Brain pericyte (primary cell): ENCODE results near the gene OR1B1.
"Not testable (repeated sequence)": the region's sequence is repeated elsewhere in the genome, so short reads cannot be mapped to it uniquely, and the experiment has no call there.

ENCODE experiments used
- DNase-seq: peaks from one replicate; pipeline ENCODE4 v3.0.0-alpha.2; 2012; ENCODE audit warnings: low read depth, low spot score

Gene OR1B1

DNA sequence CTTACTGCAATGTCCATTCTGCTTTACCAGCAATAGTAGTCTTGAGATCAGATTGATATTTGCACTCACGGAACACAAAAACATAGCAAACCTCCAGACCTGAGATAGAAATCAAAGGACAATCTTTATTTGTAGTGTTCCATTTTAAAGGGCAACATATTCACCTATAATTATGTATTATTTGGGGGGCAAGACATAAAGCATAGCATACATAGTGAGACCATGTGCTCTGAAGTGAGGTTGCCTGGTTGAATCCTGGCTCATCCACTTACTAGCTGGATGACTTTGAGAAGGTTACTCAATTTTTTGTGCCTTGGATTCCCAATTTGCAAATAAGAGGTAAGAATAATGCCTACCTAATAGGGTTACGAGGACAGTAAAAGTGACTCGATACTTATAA is at the start of gene OR1B1:
OR1B1 (minus strand) TSS at position 101 of the 400 bp plus-strand sequence.
- DNase-seq, result no peak

DNA sequence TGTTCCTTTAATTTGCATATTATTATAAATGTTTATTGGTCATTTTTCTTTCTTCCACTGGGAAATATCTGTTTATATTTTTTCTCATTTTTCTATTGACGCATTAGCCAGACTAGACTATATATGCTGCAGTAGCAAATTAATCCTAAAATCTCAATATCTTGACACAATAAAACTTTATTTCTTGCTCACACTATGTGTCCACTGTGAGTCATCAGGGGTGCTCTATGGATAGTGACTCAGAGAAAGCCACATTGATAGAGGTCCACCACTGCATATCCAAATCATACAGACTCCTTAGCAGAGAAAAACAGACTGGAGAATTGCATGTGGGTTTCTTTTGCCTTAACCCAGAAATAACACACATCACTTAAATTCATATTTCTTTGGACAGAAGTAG is 38.3 kb upstream of the OR1B1 start:
- DNase-seq, result no peak

- no peak for DNase-seq
These were observed 27.4 kb upstream of the OR1B1 start for GRCh38 chr9:122684851-122685250.

DNA sequence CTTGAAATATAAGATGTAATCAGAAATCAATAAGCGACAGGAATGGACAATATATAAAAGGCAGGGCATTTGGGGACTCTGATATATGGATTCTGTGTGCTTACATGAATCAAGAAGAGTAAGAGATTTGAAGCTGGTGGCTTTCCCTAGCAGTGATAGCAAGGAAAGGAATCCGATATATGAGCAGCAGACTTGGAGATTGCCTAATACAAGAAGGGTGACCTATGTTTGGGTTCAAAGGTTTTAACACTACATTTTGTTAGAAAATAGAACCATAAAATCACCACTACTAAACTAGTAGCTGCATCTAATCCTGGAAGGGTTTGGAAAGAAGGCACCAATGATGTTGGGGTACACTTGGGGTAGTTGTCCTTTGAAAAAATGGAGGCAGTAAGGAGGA is 15.1 kb upstream of the OR1B1 start:
- DNase-seq, result no peak

DNA sequence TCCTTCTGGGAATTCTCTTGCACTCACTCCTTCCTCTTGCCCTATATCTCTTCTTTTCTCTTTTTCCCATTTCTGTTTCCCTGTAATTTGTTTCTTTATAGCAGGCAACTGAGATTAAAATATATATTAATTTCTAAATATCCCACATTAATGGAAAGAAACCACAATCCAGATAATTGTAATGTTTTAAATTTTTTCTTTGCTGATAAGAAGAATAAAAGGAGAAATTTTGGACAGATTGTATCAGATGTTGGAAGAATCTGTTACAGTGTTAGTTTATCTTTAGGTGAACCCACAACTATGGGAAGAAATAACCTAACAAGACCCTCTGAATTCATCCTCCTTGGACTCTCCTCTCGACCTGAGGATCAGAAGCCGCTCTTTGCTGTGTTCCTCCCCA is 4.0 kb upstream of the OR1B1 start, which contains the start of gene OR1L1:
OR1L1 (plus strand) TSS at position 301 of the 400 bp plus-strand sequence; CDS start at position 301, 0 bp downstream.
- DNase-seq, result no peak

- DNase-seq, result no peak
These were observed 1.0 kb downstream of the OR1B1 start for GRCh38 chr9:122656378-122656777.

DNA sequence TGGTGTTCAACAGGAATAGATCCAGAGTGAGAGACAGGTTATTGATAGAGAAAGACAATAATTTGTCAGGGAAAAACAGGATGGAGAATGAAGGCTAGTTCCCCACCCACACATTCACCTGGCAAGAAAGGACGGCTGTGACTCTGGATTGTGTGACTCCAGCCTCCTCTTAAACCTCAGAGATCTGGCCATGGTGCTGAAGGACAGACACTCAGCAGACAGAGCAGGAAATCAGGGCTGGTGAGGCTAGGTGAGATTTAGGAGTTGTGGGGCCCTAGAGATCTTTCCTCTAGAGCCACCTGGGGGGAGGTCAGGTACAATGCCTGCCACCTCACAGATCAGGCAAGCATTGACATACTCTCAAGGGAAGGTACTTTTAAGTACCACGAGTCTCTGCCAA is 15.2 kb downstream of the OR1B1 start:
- DNase-seq, result no peak

GRCh38 chr9:122619996-122620395 is 37.4 kb downstream of the OR1B1 start:
- DNase-seq, result no peak

- DNase-seq, result no peak
These were observed 43.1 kb downstream of the OR1B1 start, which contains the start of gene OR1Q1 for GRCh38 chr9:122614362-122614761. Gene OR1Q1, plus strand, starts transcription at chr9:122614738. Its CDS starts 0 bp downstream, at chr9:122614738.

DNA sequence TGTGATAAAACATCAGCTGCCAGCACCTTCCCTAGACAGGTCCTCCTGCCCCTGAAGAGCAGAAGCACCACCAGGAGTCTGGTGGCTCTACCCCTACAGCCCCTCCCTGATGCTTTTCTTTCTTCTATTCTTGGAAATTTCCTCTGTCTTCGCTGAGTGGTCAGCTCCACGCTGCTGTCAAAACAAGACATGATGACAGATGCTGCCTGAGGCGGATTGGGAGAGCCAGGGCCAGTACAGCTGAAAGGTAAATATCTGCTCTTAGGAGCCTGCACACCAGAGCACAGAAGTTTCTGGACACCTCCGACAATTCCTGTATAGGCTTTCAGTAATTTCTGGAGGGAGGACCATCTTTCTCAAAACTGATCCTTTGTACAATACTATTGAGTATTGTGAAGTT is 47.6 kb downstream of the OR1B1 start:
- no peak for DNase-seq

DNA sequence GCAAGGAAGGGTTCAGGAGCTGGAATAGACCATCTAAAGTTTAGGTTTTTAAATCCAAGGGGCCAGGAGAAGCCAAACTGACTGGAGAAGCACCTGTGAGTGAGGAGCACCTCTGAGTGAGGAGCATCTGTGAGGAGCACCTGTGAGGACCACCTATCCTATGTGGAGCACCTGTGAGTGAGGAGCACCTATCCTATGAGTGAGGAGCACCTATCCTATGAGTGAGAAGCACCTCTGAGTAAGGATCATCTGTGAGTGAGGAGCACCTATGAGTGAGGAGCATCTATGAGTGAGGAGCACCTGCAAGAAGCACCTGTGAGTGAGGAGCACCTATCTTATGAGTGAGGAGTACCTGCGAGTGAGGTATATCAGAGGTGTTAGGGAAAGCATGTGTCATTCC is 50.8 kb downstream of the OR1B1 start:
- DNase-seq, result no peak

DNA sequence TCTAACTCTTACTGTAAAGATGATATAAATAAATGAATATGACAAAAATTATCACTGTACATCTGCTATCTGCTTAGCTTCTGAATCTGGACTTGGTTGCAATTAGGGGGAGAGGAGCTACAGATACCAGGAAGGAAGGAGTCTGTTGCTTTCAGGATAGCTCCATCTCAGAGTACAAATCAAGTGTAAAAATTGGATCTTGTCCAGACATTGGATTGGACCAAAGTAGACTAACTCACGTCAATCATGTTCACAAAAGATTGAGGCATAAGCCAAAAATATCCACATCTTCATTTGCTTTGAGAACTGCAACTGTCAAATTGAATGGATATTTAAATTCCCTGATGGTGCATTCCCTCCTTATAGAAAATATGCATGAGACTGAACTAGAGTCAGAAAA is 51.7 kb downstream of the OR1B1 start:
- DNase-seq, result no peak

DNA sequence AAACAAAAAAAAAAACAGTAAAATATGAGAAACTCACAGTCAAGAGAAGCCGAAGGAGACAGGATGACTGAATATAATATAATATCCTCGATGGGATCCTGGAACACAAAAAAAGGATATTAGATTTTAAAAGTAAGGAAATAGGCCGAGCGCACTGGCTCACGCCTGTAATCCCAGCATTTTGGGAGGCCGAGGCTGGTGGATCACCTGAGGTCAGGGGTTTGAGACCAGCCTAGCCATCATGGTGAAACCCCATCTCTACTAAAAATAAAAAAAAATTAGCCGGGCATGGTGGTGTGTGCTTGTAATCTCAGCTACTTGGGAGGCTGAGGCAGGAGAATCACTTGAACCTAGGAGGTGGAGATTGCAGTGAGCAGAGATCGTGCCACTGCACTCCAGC is 74.1 kb downstream of the OR1B1 start, which contains the start of gene OR1L8:
OR1L8 (minus strand) TSS at position 101 of the 400 bp plus-strand sequence. CDS start 14,907 bp downstream, outside the sequence.
- DNase-seq, result not testable (repeated sequence)

- no peak for DNase-seq
These were observed 77.1 kb downstream of the OR1B1 start for GRCh38 chr9:122580360-122580759.

DNA sequence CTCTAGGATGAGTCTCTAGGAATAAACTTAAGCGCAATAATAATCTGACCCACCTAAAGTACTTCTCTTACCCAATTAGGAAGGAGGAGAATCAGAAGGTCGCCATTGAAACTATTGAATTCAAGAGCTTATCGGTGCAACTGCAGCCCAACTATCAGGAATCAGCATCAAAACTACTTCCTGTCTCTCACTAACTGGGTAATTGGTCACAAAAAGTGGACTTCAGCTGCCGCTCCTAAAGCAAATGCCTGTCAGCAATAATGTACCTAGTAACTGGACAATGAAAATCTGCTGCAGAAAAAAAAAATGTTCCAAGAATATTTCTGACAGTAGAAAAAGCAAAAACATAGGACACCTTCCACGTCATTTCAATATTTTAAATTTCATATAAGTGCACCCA is 77.6 kb downstream of the OR1B1 start:
- no peak for DNase-seq
